Fibroblast of skin of abdomen (primary cell): ENCODE results near the gene BCO1.

Experiments
- DNase-seq: peaks from one replicate; pipeline ENCODE4 v3.0.0-alpha.2; 2013

The BCO1 gene

DNA sequence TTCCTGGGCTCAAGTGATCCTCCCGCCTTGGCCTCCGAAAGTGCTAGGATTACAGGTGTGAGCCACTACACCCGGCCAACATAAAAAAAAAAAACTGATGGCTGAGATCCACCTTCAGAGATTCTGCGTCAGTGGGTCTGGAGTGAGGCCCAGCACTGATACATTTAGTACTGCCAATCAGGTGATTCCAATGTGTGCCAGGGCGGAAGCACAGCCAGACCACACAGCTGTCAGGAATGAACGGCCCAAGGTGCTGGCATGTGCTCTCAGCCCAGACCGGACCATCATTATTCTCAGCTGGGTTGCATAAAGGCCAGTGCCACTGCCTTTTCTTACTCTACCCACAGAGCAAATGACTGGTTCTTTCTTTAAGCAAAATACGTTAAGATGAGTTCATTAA is 1.2 kb upstream of the BCO1 start:
- no peak for DNase-seq

DNA sequence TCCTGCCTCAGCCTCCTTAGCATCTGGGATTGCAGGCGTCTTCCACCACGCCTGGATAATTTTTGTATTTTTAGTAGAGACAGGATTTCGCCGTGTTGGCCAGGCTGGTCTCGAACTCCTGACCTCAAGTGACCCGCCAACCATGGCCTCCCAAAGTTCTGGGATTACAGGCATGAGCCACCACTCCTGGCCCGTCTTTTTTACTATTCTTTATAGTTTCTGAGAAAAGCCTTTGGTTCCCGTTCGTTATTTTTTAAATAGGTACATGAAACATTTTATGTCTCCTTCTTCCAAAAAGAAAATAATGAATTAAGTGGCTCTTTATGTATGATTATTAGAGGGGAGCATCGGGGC is 570 bp upstream of the BCO1 start:
- no peak for DNase-seq

DNA sequence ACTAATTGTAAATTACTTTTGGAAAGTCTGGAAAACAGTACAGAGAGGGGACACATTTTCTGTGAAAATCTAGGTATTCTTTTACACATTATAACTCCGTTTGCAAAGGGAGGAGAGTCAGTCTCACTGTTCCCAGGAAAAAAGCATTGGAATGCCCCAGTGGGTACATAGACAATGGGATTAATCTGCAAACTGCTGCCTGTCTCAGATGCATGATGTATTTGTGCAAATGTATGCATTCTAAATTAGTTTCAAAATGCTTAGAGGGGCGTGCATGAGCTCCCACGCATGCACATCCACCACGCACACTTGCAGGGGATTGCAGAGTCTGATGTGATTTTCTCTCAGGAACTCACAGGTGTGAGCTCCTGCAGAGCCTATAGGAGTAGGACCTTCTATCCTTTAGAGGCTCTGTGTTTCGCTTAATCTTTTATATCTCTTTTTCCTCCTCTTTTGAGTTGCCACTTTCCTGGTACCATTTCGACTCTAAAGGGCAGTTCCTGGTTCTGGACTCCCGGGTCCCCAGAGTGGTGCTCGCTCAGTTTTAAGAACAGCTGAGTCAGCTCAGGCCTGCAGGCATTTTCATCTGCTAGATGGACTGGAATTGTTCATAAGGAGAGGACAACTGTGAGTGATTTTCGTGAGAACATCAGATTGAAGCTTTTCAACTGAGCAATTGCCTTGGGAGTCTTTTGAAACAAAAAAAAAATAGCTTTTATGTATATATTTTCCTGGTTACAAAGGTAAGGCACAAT is 1.1 kb downstream of the BCO1 start:
- DNase-seq, result no peak

DNA sequence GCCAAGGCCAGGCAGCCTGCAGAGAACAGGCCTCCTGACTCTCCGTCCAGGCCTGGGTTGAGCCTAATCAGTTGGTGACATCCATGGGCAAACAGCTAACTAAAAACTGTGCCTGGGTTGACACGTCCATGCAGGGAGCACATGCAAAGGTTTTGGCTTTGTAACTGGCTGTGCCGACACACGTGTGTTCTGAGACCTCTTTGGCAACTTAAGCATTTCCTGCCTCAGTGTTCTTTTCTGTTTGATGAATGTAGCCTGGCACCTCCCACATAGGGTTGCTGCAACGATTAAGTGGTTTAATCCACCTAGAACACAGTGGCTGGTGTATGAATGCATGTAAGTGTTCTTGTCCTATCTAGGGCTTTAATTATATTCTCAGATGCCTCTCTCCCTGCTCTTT is 3.2 kb downstream of the BCO1 start:
- no peak for DNase-seq

DNA sequence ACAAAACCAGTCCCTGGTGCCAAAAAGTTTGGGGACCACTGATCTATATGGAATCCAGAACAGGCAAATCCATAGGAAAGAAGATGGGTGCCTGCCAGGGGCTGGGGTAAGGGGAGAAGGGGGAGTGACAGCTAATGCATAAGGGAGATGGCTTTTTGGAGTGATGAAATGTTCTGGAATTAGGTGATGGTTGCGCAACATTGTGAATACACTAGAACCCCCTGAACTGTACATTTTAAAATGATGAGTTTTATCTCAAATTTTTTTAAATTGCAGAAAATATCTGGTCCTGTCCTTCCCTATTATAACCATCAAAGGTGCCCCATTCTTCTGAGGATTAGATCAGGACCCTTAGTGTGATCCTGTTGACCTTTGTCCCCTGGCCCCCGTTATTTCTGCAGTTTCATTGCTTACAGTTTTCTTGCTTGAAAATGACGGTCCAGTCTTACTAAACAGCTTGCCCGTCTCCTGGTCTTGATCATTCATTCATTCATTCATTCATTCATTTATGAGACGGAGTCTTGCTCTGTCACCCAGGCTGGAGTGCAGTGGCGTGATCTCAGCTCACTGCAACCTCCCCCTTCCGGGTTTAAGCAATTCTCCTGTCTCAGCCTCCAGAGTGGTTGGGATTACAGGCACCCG is 4.6 kb downstream of the BCO1 start:
- no peak for DNase-seq

DNA sequence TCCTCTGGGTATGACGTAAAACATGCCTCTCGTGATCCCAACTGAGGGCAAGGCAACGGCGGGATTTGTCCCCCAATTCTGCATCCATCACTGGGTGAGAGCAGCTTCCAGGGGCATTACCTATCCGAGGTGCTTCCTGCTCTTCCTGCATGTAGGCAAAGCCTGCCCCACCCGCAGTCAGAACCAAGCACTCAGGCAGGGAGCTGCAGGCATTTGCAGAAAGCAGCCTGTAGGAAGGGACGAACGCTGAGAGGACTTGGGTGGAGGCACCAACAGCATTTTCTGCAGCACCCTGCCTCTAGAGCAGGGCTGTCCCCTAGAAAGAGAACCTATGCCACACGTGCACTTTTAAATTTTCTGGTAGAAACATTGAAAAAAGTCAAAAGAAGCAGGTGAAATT is 5.5 kb downstream of the BCO1 start:
- no peak for DNase-seq

DNA sequence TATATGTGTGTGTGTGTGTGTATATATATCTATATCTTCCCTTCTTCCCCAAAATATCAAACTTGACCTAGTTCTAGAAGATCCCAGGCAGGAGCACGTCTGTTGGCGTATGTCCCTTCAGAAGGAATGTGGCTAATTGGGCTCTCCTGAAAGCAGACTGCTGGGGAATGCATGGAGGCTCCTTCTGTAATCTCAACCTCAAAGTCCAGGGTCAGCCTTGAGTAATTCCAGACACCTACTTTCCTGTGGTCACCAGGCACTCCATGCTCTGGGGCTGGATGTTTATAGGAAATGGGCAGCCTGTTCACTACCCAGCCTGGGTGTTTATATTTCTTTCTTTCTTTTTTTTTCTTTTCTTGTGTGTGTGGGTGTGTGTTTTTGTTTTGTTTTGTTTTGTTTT is 13.4 kb downstream of the BCO1 start:
- peak; percentile 14 for DNase-seq

DNA sequence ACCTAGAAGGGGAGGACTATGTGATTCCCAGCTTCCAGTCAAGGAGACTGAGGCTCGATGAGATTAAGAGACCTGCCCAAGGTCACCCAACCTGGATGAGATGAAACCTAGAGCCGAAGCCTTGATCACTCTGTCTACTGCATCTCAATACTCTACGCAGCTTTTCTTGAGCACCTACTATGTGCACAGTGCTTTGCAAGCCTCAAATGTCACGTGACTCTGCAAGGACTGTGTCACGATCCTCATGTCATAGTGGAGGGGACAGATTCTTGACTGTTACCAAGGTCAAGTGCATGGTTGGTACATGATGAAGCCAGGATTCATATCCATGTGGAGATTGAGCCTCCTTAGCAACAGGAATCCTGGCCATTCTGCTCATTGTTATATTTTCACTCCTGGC is 14.7 kb downstream of the BCO1 start:
- no peak for DNase-seq

DNA sequence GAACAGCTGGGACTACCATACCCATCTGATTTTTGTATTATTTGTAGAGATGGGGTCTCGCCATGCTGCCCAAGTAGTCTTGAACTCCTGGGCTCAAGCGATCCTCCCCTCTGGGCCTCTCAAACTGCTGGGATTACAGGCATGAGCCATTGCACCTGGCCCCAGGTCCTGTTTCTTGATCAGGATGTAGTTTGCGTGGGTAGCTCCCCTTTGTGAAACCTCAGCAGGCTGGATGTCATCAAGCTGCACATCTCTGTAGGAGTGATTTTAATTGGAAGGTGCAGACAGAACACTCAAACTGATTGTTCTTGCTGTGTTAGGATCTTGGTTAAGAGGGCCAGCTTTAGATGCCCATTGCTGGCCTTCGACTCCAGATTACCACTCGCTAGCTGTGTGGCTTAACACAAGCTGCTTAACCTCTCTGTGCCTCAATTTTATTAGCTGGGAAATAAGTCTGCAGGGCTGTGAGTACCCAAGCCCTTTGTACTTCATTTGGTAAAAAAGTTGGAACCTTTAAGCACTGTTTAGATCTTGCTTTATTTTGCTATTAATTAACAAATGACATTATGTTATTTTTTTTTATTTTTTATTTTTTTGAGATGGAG is 16.5 kb downstream of the BCO1 start:
- no peak for DNase-seq

DNA sequence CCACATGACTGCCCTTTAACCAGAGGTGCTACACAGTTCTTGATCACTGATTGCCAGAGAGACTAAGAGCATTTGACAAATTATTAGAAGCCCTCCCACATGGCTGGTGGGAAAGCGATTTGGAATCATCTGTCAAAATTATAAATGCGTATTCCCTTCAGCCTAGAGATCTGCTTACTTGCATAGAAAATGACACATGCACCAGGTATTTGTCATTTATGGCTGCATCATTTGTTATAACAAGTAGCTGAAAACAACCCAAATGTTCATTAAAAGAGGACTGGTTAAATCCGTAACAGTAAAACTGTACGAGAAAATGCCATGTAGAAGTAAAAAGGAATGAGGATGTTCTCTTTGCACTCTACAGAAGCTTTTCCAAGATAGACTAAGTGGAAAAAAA is 21.4 kb downstream of the BCO1 start:
- DNase-seq, result no peak

DNA sequence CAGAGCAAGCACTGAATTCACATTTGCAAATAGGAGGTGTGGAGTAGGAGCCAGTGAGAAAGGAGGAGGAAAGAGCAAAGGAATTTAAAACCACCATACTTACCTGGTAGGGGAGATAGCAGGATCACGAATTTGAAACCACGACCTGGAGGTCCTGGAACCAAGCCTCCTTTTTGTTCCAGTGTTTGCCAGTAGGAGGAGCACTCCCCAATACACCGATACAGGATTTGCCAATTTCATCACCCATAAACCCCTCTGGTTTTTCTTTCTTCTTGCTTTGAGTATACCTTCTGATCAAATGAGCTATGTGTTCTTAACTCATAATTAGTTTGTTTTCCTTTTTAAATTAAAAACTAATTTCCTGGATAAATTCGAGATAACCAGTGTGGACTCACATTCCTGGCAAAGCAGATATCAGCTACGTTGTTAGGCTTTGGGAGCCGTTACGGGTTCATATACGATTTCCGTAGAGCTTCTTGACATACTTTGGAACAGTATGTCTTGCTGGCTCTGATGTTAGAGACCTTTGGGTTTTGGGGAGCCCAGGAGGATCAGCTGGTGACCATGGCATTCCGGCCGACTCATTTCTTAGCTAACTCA is 22.7 kb downstream of the BCO1 start:
- DNase-seq, result no peak

DNA sequence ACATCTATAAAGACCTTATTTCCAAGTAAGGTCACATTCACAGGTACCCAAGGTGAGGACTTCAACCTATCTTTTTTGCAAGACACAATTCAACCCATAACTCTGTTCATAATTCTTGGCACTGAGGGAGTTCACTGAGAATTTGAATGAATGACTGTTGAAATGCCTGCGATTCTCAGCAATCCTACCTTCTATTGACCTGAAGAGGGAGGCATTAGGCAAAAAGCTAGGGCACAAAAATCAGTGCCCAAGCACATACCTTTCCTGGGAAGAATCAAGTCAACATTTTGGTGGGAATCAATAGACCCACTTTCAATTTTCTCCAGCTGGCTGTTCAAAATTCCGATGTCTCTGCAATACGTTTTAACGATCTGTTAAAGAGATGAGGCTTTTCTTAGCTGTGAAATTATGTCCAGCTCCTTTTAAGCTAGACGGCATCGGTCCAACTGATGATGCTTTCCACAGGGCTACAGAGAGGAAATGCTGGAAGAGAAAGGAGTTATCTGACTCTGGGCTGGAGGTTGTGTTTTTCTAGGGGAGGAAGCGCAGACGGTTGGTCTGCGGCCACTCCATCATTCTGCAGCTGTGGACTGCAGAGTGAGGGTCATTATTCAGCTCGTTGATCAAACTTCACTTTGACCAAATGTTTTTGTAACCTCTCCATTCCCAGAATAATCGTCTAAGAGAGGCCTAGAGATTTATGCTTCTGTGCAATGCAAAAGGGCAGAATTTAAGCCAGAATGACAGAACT is 25.2 kb downstream of the BCO1 start:
- DNase-seq, result peak; percentile 16

DNA sequence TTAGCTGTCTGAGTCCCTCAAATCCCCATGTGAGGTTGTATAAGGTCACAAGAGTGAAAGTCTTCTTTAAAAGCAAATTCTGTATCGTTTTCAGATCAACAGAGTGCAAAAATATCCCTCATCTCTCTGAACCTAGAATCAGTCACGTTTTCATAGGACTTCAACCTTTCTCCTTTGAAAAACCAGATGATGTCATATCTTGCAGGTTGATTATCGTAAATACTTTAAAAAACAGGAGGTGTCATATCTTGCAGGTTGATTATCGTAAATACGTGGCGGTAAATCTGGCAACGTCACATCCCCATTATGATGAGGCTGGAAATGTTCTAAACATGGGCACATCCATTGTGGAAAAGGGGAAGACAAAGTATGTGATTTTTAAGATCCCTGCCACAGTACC is 25.9 kb downstream of the BCO1 start:
- DNase-seq, result no peak

DNA sequence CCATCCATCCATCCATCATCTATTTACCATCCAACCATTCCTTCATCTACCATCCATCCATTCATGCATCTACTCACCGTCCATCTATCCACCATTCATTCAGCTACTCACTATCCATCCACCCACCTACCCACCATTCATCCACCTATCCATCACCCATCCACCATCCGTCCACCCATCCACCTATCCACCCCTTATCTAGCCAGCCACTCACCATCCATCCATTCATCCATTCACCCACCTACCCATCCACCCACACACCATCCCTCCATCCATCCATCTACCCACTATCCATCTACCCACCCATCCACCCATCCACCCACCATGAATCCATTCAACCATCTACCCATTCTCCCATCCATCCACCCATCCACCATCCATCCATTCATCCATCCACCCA is 26.6 kb downstream of the BCO1 start:
- DNase-seq, result no peak

DNA sequence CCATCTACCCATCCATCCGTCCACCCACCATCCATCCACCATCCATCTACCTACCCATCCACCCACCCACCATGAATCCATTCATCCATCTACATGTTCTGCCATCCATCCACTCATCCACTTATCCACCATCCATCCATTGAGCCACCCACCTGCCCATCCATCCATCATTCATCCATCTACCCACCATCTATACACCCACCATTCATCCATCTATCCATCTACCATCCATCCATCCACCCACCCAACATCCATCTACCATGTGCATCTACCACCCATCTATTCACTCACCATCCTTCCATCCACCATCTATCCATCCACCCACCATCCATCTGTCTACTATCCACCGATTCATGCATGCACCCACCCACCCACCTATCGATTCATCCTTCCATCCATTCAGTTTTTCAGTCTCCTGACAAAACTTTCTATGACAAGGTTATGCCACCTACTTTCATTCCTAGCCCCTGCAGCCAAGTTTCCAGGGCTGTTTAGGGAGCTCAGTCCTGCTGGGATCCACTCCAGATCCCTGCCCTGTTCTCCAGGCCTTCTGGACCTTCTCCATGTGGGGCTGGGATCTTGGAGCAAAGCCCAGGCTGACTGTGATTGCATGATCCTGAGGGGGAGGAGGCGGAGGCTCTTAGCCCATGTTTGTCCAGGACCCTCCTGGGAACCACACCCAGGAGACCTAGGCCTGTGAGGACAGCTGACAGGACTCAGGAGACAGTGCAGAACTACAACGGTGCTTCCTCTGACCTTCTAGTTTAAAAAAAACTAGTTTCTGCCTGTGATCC is 27.4 kb downstream of the BCO1 start:
- peak; percentile 13 for DNase-seq

DNA sequence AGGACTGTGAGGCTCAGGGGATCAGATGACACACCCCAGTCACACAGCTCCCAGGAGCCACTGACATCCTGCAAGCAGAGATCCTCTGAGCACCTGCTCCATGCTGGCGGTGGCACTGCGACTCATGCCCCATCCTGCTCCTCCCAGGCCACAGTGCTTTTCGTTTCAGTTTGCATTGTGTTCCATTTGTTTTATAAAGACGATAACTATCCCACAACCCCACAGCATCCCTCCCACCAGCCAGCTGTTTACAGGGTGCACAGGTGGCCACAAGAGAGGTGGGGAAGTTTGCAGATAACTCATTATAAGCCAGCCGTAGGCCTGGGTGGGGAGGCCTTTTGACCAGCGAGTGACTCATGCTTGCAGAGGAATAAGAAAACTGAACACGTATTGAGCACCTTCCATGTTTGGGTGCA is 28.2 kb downstream of the BCO1 start:
- no peak for DNase-seq

DNA sequence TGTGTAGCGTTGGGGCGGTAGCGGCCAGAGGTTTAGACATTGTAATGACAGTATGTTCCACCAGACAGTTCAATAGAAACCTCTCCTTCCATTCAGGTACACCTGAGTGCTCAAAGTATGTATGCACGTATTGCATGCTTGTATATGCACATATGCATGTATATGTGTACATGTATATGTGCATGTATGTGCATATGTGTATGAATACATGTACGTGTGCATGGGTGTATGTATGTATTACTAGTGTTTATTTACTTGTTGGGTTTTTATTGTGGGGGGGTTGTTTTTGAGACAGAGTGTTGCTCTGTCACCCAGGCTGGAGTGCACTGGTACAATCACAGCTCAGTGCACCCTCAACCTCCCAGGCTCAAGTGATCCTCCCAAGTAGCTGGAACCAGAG is 30.0 kb downstream of the BCO1 start:
- no peak for DNase-seq

DNA sequence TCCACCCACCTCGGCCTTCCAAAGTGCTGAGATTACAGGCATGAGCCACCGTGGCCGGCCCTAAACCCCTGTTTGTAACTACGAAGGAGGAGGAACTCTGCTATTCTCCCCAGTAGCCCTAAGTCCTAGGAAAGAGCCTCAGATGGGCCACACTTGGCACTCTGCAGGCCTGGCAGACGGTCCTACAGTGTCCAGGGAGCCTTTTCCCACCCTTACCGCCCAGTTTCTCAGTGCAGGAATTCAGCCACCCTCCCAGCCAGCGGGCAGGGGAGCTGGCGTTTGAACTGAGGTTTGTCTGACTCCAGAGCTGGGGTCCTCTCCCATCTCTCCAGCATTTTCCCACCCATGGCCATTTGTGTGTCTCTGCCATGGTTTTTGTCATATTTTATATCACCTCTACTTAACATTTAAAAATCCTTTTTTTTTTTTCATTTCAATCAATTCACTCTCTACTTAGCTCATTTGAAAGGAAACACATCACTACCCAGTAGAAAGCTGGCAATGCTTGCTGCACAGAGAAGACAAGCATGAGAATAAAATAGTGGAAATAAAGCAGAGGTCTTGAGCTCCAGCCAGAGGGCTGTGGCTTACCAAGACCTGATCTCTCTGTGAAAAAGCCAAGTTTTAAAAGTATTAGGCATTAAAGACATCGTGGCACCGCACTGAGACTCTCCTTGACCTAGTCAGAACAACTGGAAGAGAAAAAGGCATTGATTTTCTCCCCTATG is 34.9 kb downstream of the BCO1 start:
- no peak for DNase-seq

DNA sequence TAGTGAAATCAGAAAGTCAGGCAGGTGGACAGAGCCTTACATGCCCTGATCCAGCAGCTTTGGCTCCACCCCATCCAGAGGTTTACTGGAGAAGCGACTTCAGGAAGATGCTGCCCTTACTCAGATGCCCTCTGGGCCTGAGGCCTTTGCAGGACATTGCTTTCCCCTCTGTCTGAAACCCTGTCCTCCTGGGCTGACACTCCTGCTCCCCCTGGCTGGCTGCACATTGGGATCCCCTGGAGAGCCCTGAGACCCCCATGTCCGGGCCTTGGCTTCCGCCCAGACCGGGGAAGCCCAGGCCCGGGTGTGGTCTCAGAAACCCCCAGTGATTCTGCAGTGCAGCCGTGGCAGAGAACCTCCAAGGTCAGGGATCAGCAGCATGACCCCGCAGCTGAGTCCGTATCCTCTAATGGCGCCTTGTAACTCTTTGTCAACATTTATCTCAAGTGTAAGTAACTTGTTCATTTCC is 36.6 kb downstream of the BCO1 start:
- DNase-seq, result no peak

DNA sequence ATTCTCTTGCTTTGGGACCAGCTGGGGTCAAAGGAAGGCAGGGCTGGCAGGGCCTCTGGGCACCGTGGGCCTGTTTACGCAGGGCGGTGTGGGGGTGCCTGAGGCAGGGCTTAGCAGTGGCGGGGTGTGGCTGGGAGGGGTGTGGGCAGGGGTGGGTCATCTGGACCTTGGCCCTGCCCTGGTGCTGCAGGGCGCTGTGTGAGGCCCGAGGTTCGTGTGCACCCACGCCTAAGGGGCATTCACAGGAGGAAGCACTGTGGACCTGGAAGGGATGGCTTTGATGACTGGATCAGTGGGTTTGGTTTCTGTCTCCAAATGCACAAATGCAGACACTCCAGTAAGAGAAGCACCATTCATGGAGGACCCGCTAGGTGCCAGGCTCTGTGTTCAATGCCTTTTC is 37.3 kb downstream of the BCO1 start:
- no peak for DNase-seq

DNA sequence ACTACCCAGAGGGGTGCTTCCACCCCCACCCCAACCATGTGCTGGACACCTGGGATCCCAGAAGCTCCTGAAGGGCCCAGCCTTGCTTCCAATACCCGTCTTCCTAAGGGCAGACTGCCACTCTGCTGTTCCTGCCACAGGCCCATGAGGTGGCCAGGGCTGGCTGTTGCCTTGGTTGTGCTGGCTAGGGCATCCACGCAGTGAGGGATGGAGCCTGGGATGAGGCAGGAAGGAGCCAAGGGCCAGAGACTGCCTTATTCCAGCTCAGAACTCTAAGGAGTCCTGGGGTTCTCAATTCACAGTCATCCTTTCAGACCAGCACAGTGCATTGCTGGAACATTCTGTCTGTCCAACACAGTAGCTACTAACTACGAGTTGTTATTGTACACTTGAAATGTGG is 37.8 kb downstream of the BCO1 start:
- no peak for DNase-seq
